ENCODE data around the gene TSPAN31.

Gene TSPAN31

DNA sequence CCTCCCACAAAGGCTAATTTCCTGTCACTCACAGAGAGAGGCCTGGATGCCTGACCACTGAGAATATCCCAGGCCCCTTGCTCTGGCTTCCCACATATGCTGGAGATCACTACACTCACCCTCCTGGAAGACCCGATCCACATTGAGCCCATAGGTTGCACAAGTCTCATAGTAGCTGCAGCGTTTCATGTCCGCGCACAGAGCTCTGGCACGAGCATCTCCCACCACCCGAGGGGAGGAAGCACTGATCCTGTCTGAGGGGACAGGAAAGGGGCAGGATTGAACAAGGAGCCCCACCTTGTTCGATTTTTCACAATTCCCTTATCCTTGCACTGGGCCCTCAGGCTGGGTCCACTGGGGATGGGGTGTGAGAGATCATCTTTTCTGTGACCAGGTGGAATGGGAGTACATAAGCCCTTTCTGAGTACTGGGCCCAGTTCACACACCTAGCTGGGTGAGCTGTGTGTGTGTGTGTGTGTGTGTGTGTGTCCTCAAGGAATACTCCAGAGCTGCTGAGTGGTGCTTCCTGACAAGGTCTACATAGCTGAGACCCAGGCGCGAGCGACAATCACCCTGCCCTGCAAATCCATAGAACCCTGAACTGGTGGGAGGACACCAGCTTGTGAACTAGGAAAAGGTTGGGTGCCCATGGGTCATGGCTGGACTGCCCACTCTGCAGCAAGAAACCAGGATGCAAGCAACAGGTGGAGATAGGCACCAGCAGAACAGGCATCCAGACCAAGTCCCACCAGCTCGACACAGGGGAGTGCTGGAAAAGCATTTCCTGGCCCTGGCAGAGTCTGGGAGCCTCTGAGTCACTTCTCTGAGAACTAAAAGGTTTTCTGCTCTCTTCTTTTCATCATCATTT is 11.9 kb upstream of the TSPAN31 start:
- Histone ChIP-seq H3K4me2 (ENCODE audit: low read length) (no peak overlapping the region), H3K4me1 (peaks cover 19% of the 10 kb centered on the region), H3K27me3 (ENCODE audit: control insufficient read depth, insufficient read depth, low read length) (no peaks in the 10 kb centered on the region), H2AFZ (no peak overlapping the region), H3K4me3 (ENCODE audit: low read depth, low read length) (no peak overlapping the region), H3K27ac (no peak overlapping the region), H3K9me3 (ENCODE audit: control insufficient read depth, low read length) (no peaks in the 10 kb centered on the region), H3K36me3 (ENCODE audit: control insufficient read depth, insufficient read depth, low read length) (no peaks in the 10 kb centered on the region), H3K9ac (no peak overlapping the region), H3K79me2 (no peaks in the 10 kb centered on the region)
- TF ChIP-seq, protein P1, sequence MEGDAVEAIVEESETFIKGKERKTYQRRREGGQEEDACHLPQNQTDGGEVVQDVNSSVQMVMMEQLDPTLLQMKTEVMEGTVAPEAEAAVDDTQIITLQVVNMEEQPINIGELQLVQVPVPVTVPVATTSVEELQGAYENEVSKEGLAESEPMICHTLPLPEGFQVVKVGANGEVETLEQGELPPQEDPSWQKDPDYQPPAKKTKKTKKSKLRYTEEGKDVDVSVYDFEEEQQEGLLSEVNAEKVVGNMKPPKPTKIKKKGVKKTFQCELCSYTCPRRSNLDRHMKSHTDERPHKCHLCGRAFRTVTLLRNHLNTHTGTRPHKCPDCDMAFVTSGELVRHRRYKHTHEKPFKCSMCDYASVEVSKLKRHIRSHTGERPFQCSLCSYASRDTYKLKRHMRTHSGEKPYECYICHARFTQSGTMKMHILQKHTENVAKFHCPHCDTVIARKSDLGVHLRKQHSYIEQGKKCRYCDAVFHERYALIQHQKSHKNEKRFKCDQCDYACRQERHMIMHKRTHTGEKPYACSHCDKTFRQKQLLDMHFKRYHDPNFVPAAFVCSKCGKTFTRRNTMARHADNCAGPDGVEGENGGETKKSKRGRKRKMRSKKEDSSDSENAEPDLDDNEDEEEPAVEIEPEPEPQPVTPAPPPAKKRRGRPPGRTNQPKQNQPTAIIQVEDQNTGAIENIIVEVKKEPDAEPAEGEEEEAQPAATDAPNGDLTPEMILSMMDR (IDR thresholded peaks at IDR 0.05) = no peak

DNA sequence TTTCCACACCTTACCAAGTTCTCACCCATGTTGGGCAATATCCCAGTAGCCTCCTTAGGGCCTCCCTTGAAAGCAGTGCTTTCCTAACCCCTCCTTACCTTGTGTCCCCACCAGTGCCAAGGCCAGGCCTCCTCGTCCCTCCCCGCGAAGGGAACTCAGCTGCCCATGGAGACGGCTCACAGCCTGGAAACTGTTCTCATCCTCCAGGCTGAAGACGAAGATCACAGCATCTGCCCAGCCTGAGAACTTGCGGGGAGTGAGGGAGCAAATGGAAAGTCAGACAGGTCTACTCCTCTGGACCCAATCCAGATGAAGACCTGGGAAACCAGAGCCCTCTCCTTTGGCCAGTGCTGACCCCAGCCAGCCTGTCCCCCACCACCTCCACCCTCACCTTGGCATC is 10.9 kb upstream of the TSPAN31 start:
- TF ChIP-seq, protein P1 (IDR thresholded peaks at IDR 0.05) = no peak
- Histone ChIP-seq H2AFZ (no peak overlapping the region), H3K4me1 (peaks cover 14% of the 10 kb centered on the region), H3K79me2 (no peaks in the 10 kb centered on the region), H3K27me3 (ENCODE audit: control insufficient read depth, insufficient read depth, low read length) (no peaks in the 10 kb centered on the region), H3K4me2 (ENCODE audit: low read length) (no peak overlapping the region), H3K27ac (no peak overlapping the region), H3K4me3 (ENCODE audit: low read depth, low read length) (no peak overlapping the region), H3K9me3 (ENCODE audit: control insufficient read depth, low read length) (no peaks in the 10 kb centered on the region), H3K36me3 (ENCODE audit: control insufficient read depth, insufficient read depth, low read length) (no peaks in the 10 kb centered on the region), H3K9ac (no peak overlapping the region)

DNA sequence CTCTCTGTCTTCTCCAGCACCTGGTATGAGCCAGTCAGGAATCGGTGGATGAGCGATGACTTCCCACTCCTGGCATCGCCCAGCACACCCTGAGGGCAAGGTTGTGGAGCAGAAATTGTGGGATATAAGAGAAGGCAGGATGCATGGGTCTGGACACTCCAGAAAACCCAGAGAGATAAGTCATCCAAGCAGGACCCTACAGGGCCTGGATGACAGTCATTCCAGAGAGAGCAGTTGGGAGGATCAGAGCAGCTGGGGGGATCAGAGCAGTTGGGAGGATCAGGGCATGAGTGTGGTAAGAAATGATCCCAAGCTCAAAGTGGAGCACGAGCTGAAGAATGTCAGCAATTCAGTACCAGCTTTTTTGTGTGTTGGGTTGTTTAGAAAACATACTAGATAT is 10.2 kb upstream of the TSPAN31 start:
- TF ChIP-seq, protein P1 (IDR thresholded peaks at IDR 0.05) = no peak
- no peaks in the 10 kb centered on the region for H3K27me3 ChIP-seq (ENCODE audit: control insufficient read depth, insufficient read depth, low read length)
- H3K9ac ChIP-seq = no peak overlapping the region
- no peaks in the 10 kb centered on the region for H3K9me3 ChIP-seq (ENCODE audit: control insufficient read depth, low read length)
- H3K4me3 ChIP-seq (ENCODE audit: low read depth, low read length) = no peak overlapping the region
- H3K79me2 ChIP-seq = no peaks in the 10 kb centered on the region
- H2AFZ ChIP-seq = no peak overlapping the region
- no peak overlapping the region for H3K27ac ChIP-seq
- peaks cover 14% of the 10 kb centered on the region for H3K4me1 ChIP-seq
- no peak overlapping the region for H3K4me2 ChIP-seq (ENCODE audit: low read length)
- no peaks in the 10 kb centered on the region for H3K36me3 ChIP-seq (ENCODE audit: control insufficient read depth, insufficient read depth, low read length)

DNA sequence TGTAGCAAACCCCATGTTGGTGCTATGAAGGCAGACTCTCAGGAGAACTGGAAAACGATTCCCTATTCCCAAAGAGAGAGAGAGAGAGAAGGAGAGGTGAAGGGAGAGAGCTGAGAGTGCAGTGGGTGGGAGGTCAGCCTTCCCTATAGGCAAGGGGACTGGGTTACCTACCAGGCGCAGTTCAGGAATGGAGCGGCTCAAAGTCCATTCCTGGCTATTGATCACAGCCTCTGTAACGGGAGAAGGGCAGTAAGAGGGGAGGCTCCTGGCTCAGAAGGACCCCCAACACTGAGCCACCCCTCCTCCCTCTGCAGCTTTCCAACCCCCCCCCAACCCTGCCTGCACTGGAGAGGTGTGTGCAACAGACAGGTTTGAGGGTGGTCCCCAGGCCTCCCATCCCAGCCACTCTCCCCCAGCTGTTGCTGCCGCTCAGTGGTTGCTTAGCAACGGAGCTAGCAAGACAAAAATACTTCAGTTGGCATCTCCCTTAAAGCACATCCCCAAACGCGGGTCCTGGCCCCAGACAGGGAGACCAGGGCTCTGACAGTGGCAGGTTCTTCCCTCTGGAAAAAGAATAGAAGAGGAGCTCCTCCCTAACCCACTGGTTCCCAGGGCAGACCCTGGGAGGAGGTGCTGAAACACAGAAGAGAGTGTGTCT is 9.5 kb upstream of the TSPAN31 start:
- H3K4me2 ChIP-seq (ENCODE audit: low read length) = no peak overlapping the region
- TF ChIP-seq, protein P1 (IDR thresholded peaks at IDR 0.05) = no peak
- H3K79me2 ChIP-seq = no peaks in the 10 kb centered on the region
- H3K9me3 ChIP-seq (ENCODE audit: control insufficient read depth, low read length) = no peaks in the 10 kb centered on the region
- peaks cover 14% of the 10 kb centered on the region for H3K4me1 ChIP-seq
- H3K27me3 ChIP-seq (ENCODE audit: control insufficient read depth, insufficient read depth, low read length) = no peaks in the 10 kb centered on the region
- no peak overlapping the region for H3K9ac ChIP-seq
- no peaks in the 10 kb centered on the region for H3K36me3 ChIP-seq (ENCODE audit: control insufficient read depth, insufficient read depth, low read length)
- no peak overlapping the region for H3K27ac ChIP-seq
- no peak overlapping the region for H2AFZ ChIP-seq
- H3K4me3 ChIP-seq (ENCODE audit: low read depth, low read length) = no peak overlapping the region
